Peyer's patch (tissue), 4 donors: ENCODE measurements around the gene HIPK1. TPM values are rescaled to one million over a fixed set of nuclear protein-coding genes. Genes with fewer than 3 reads are reported as not detected.
"Not testable (repeated sequence)": the region's sequence is repeated elsewhere in the genome, so short reads cannot be mapped to it uniquely, and the experiment has no call there.

Experiments used
- DNase-seq, 3 donors: peaks; one replicate each; pipeline ENCODE4 v3.0.0-alpha.2; 2017 to 2019
- H3K27ac ChIP-seq, 4 donors: fragments of 200-600 bp; sonication (generic); one replicate each; pipeline ENCODE4 v1.5.1; 2016 to 2019
- H3K27me3 ChIP-seq, 2 donors: fragments of 200-600 bp; sonication (generic); one replicate each; pipeline ENCODE4 v1.5.1; 2019
- H3K36me3 ChIP-seq, 3 donors: fragments of 200-600 bp; sonication (generic); one replicate each; pipeline ENCODE4 v1.5.1; 2016 to 2019
- H3K4me1 ChIP-seq, 4 donors: fragments of 200-600 bp; sonication (generic); one replicate each; pipeline ENCODE4 v1.5.1; 2016 to 2019
- H3K4me3 ChIP-seq, 4 donors: fragments of 200-600 bp; sonication (generic); 1 replicate in 3 of 4; 2 replicates in 1 of 4; pipeline ENCODE4 v1.5.1; 2016 to 2019; ENCODE audit warnings: mild to moderate bottlenecking in 1 of 4
- H3K9me3 ChIP-seq, 4 donors: fragments of 200-600 bp; sonication (generic); one replicate each; pipeline ENCODE4 v1.5.1; 2016 to 2019; ENCODE audit warnings: mild to moderate bottlenecking in 1 of 4
- CTCF ChIP-seq, 6 experiments: fragments of 450-650 bp in 4 of 6; fragments of 200-600 bp in 2 of 6; sonication (generic) in 1 of 6; IDR thresholded peaks; one replicate each; pipeline ENCODE4 v1.5.1; 2017 to 2019; ENCODE audit warnings: antibody characterized with exemption in 6 of 6, mild to moderate bottlenecking in 3 of 6, moderate library complexity in 1 of 6
- POLR2A ChIP-seq, 2 donors: fragments of 450-650 bp; IDR thresholded peaks; one replicate each; pipeline ENCODE4 v1.5.1; 2017; ENCODE audit warnings: antibody characterized with exemption in 2 of 2, mild to moderate bottlenecking in 2 of 2, moderate library complexity in 2 of 2
- total RNA-seq, 4 donors: library from RNA; depleted of rRNA; stranded (reverse); fragments of >200 nt; gene quantifications; one replicate each; pipeline ENCODE4 v1.1.0, GENCODE V29; 2016

Gene HIPK1
- total RNA-seq, 4 donors from 2014 or later: 34.7 to 51.2 (median 42.1) TPM

- DNase-seq: no peak
- H3K4me3 ChIP-seq: no peak overlapping the region
- no peaks in the 10 kb centered on the region for H3K9me3 ChIP-seq
- no peaks in the 10 kb centered on the region for H3K4me1 ChIP-seq
- H3K27ac ChIP-seq: no peak overlapping the region
- H3K36me3 ChIP-seq: no peaks in the 10 kb centered on the region
- no peaks in the 10 kb centered on the region for H3K27me3 ChIP-seq
- TF ChIP-seq POLR2A (IDR thresholded peaks at IDR 0.05) (no peak), CTCF (IDR thresholded peaks at IDR 0.05) (no peak)
These were observed 80.3 kb downstream of the HIPK1 start for GRCh38 chr1:114009393-114009792.

- TF ChIP-seq CTCF (IDR thresholded peaks at IDR 0.05) (no peak), POLR2A (IDR thresholded peaks at IDR 0.05) (no peak)
- Histone ChIP-seq H3K36me3 (no peaks in the 10 kb centered on the region), H3K27me3 (no peaks in the 10 kb centered on the region), H3K4me3 (no peak overlapping the region), H3K4me1 (no peaks in the 10 kb centered on the region), H3K9me3 (no peaks in the 10 kb centered on the region), H3K27ac (no peak overlapping the region)
- DNase-seq: no peak
These were observed 81.5 kb downstream of the HIPK1 start for GRCh38 chr1:114010433-114011184.

DNA sequence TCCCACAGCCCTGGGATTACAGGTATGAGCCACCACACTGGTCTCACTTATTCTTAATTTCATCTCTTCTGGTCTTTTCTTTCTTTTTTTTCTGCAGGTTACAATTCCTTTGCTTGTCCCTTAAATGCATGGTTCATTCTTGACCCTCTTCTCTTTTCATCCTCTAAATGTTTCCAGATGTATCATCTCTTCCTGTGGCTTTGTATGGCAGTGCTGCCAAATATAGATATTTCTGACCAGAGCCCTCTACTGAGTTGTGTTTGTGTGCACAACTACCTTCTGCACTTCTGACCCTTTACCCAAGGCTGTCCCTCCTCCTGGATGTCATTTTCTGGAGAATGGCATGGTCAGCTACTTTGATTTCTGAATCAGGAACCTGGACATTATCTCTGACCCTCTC, 82.7 kb downstream of the HIPK1 start:
- DNase-seq: no peak
- H3K4me1 ChIP-seq: no peaks in the 10 kb centered on the region
- H3K27me3 ChIP-seq: no peaks in the 10 kb centered on the region
- H3K4me3 ChIP-seq: no peak overlapping the region
- no peak overlapping the region for H3K27ac ChIP-seq
- no peaks in the 10 kb centered on the region for H3K36me3 ChIP-seq
- no peaks in the 10 kb centered on the region for H3K9me3 ChIP-seq
- TF ChIP-seq POLR2A (IDR thresholded peaks at IDR 0.05) (no peak), CTCF (IDR thresholded peaks at IDR 0.05) (no peak)

- no peak for TF ChIP-seq CTCF (IDR thresholded peaks at IDR 0.05)
- TF ChIP-seq POLR2A (IDR thresholded peaks at IDR 0.05): no peak
- no peaks in the 10 kb centered on the region for H3K4me1 ChIP-seq
- H3K4me3 ChIP-seq: no peak overlapping the region
- no peaks in the 10 kb centered on the region for H3K27me3 ChIP-seq
- H3K27ac ChIP-seq: no peak overlapping the region
- no peaks in the 10 kb centered on the region for H3K9me3 ChIP-seq
- no peak for DNase-seq
- H3K36me3 ChIP-seq: no peaks in the 10 kb centered on the region
These were observed 86.0 kb downstream of the HIPK1 start for GRCh38 chr1:114015075-114015474.

DNA sequence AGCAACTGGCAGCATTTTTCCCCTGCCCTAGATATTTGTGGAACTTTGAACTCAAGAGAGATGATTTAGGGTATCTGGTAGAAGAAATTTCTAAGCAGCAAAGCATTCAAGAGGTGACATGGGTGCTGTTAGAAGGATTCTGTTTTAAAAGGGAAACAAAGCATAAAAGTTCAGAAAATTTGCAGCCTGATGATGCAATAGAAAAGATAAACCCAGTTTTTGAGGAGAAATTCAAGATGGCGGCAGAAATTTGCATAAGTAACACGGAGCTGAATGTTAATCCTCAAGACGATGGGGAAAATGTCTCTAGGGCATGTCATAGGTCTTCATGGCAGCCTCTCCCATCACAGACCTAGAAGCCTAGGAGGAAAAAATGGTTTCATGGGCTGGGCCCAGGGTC, 90.6 kb downstream of the HIPK1 start:
- not testable (repeated sequence) for H3K36me3 ChIP-seq

GRCh38 chr1:114021665-114022099, 92.6 kb downstream of the HIPK1 start:
- Histone ChIP-seq H3K27ac (no peak overlapping the region), H3K4me1 (no peaks in the 10 kb centered on the region), H3K4me3 (no peak overlapping the region), H3K36me3 (no peaks in the 10 kb centered on the region), H3K9me3 (no peaks in the 10 kb centered on the region), H3K27me3 (no peaks in the 10 kb centered on the region)
- no peak for TF ChIP-seq POLR2A (IDR thresholded peaks at IDR 0.05)
- TF ChIP-seq CTCF (IDR thresholded peaks at IDR 0.05): no peak
- no peak for DNase-seq

More for the DNA sequence above, 90.6 kb downstream of the HIPK1 start:
- H3K27me3 ChIP-seq, H3K9me3 ChIP-seq, H3K4me1 ChIP-seq, H3K4me3 ChIP-seq, H3K27ac ChIP-seq, DNase-seq: not testable (repeated sequence)
